Measurements from ENCODE around the gene FRMD4A.

Gene FRMD4A

GRCh38 chr10:13637303-13637856, 693.3 kb downstream of the FRMD4A start:
- Histone ChIP-seq H3K36me3 (ENCODE audit: control insufficient read depth, insufficient read depth, low read length) (peaks cover 26% of the 10 kb centered on the region), H3K4me1 (ENCODE audit: control insufficient read depth, insufficient read depth, low read length, poor library complexity, severe bottlenecking) (no peaks in the 10 kb centered on the region), H3K27ac (ENCODE audit: insufficient read depth, low read length, poor library complexity, severe bottlenecking) (no peak overlapping the region), H3K4me3 (ENCODE audit: insufficient read depth, low read depth, low read length, poor library complexity, severe bottlenecking) (no peak overlapping the region), H3K9me3 (ENCODE audit: control insufficient read depth, low read length) (peaks cover 5% of the 10 kb centered on the region), H3K27me3 (replicated peaks; ENCODE audit: control insufficient read depth, insufficient read depth, low read length, poor library complexity, severe bottlenecking) (no peaks in the 10 kb centered on the region)
- DNase-seq = no peak

GRCh38 chr10:13636776-13637175, 693.9 kb downstream of the FRMD4A start:
- H3K4me1 ChIP-seq (ENCODE audit: control insufficient read depth, insufficient read depth, low read length, poor library complexity, severe bottlenecking) = no peaks in the 10 kb centered on the region
- H3K27me3 ChIP-seq (replicated peaks; ENCODE audit: control insufficient read depth, insufficient read depth, low read length, poor library complexity, severe bottlenecking) = no peaks in the 10 kb centered on the region
- H3K27ac ChIP-seq (ENCODE audit: insufficient read depth, low read length, poor library complexity, severe bottlenecking) = no peak overlapping the region
- H3K9me3 ChIP-seq (ENCODE audit: control insufficient read depth, low read length) = no peaks in the 10 kb centered on the region
- peaks cover 26% of the 10 kb centered on the region for H3K36me3 ChIP-seq (ENCODE audit: control insufficient read depth, insufficient read depth, low read length)
- no peak overlapping the region for H3K4me3 ChIP-seq (ENCODE audit: insufficient read depth, low read depth, low read length, poor library complexity, severe bottlenecking)
- DNase-seq = no peak

GRCh38 chr10:13634207-13634606, 696.5 kb downstream of the FRMD4A start:
- peaks cover 27% of the 10 kb centered on the region for H3K36me3 ChIP-seq (ENCODE audit: control insufficient read depth, insufficient read depth, low read length)
- H3K4me1 ChIP-seq (ENCODE audit: control insufficient read depth, insufficient read depth, low read length, poor library complexity, severe bottlenecking) = no peaks in the 10 kb centered on the region
- no peaks in the 10 kb centered on the region for H3K9me3 ChIP-seq (ENCODE audit: control insufficient read depth, low read length)
- no peak for DNase-seq
- H3K4me3 ChIP-seq (ENCODE audit: insufficient read depth, low read depth, low read length, poor library complexity, severe bottlenecking) = no peak overlapping the region
- no peaks in the 10 kb centered on the region for H3K27me3 ChIP-seq (replicated peaks; ENCODE audit: control insufficient read depth, insufficient read depth, low read length, poor library complexity, severe bottlenecking)
- no peak overlapping the region for H3K27ac ChIP-seq (ENCODE audit: insufficient read depth, low read length, poor library complexity, severe bottlenecking)

GRCh38 chr10:13633689-13634088, 697.0 kb downstream of the FRMD4A start:
- Histone ChIP-seq H3K27ac (ENCODE audit: insufficient read depth, low read length, poor library complexity, severe bottlenecking) (no peak overlapping the region), H3K36me3 (ENCODE audit: control insufficient read depth, insufficient read depth, low read length) (peaks cover 22% of the 10 kb centered on the region), H3K4me1 (ENCODE audit: control insufficient read depth, insufficient read depth, low read length, poor library complexity, severe bottlenecking) (no peaks in the 10 kb centered on the region), H3K4me3 (ENCODE audit: insufficient read depth, low read depth, low read length, poor library complexity, severe bottlenecking) (no peak overlapping the region), H3K9me3 (ENCODE audit: control insufficient read depth, low read length) (no peaks in the 10 kb centered on the region), H3K27me3 (replicated peaks; ENCODE audit: control insufficient read depth, insufficient read depth, low read length, poor library complexity, severe bottlenecking) (no peaks in the 10 kb centered on the region)
- DNase-seq = no peak

- Histone ChIP-seq H3K27me3 (replicated peaks; ENCODE audit: control insufficient read depth, insufficient read depth, low read length, poor library complexity, severe bottlenecking) (no peaks in the 10 kb centered on the region), H3K9me3 (ENCODE audit: control insufficient read depth, low read length) (no peaks in the 10 kb centered on the region), H3K27ac (ENCODE audit: insufficient read depth, low read length, poor library complexity, severe bottlenecking) (no peak overlapping the region), H3K4me3 (ENCODE audit: insufficient read depth, low read depth, low read length, poor library complexity, severe bottlenecking) (no peak overlapping the region), H3K4me1 (ENCODE audit: control insufficient read depth, insufficient read depth, low read length, poor library complexity, severe bottlenecking) (no peaks in the 10 kb centered on the region), H3K36me3 (ENCODE audit: control insufficient read depth, insufficient read depth, low read length) (peaks cover 14% of the 10 kb centered on the region)
- no peak for DNase-seq
These were observed 697.8 kb downstream of the FRMD4A start for GRCh38 chr10:13632884-13633440.

GRCh38 chr10:13632440-13632839, 698.3 kb downstream of the FRMD4A start:
- H3K27me3 ChIP-seq (replicated peaks; ENCODE audit: control insufficient read depth, insufficient read depth, low read length, poor library complexity, severe bottlenecking) = no peaks in the 10 kb centered on the region
- no peak overlapping the region for H3K27ac ChIP-seq (ENCODE audit: insufficient read depth, low read length, poor library complexity, severe bottlenecking)
- no peak overlapping the region for H3K4me3 ChIP-seq (ENCODE audit: insufficient read depth, low read depth, low read length, poor library complexity, severe bottlenecking)
- DNase-seq = no peak
- H3K4me1 ChIP-seq (ENCODE audit: control insufficient read depth, insufficient read depth, low read length, poor library complexity, severe bottlenecking) = no peaks in the 10 kb centered on the region
- H3K9me3 ChIP-seq (ENCODE audit: control insufficient read depth, low read length) = no peaks in the 10 kb centered on the region
- H3K36me3 ChIP-seq (ENCODE audit: control insufficient read depth, insufficient read depth, low read length) = peaks cover 11% of the 10 kb centered on the region

- peaks cover 11% of the 10 kb centered on the region for H3K36me3 ChIP-seq (ENCODE audit: control insufficient read depth, insufficient read depth, low read length)
These were observed 699.1 kb downstream of the FRMD4A start for GRCh38 chr10:13631594-13631993.

GRCh38 chr10:13630231-13630630, 700.5 kb downstream of the FRMD4A start:
- Histone ChIP-seq H3K27me3 (replicated peaks; ENCODE audit: control insufficient read depth, insufficient read depth, low read length, poor library complexity, severe bottlenecking) (no peaks in the 10 kb centered on the region), H3K4me1 (ENCODE audit: control insufficient read depth, insufficient read depth, low read length, poor library complexity, severe bottlenecking) (no peaks in the 10 kb centered on the region), H3K9me3 (ENCODE audit: control insufficient read depth, low read length) (no peaks in the 10 kb centered on the region), H3K4me3 (ENCODE audit: insufficient read depth, low read depth, low read length, poor library complexity, severe bottlenecking) (no peak overlapping the region), H3K36me3 (ENCODE audit: control insufficient read depth, insufficient read depth, low read length) (peaks cover 11% of the 10 kb centered on the region), H3K27ac (ENCODE audit: insufficient read depth, low read length, poor library complexity, severe bottlenecking) (no peak overlapping the region)
- DNase-seq = no peak

More at GRCh38 chr10:13631594-13631993, 699.1 kb downstream of the FRMD4A start:
- Histone ChIP-seq H3K4me3 (ENCODE audit: insufficient read depth, low read depth, low read length, poor library complexity, severe bottlenecking) (no peak overlapping the region), H3K27me3 (replicated peaks; ENCODE audit: control insufficient read depth, insufficient read depth, low read length, poor library complexity, severe bottlenecking) (no peaks in the 10 kb centered on the region), H3K9me3 (ENCODE audit: control insufficient read depth, low read length) (no peaks in the 10 kb centered on the region), H3K27ac (ENCODE audit: insufficient read depth, low read length, poor library complexity, severe bottlenecking) (no peak overlapping the region), H3K4me1 (ENCODE audit: control insufficient read depth, insufficient read depth, low read length, poor library complexity, severe bottlenecking) (no peaks in the 10 kb centered on the region)
- DNase-seq = no peak

- Histone ChIP-seq H3K36me3 (ENCODE audit: control insufficient read depth, insufficient read depth, low read length) (peaks cover 11% of the 10 kb centered on the region), H3K9me3 (ENCODE audit: control insufficient read depth, low read length) (no peaks in the 10 kb centered on the region), H3K27ac (ENCODE audit: insufficient read depth, low read length, poor library complexity, severe bottlenecking) (no peak overlapping the region), H3K4me1 (ENCODE audit: control insufficient read depth, insufficient read depth, low read length, poor library complexity, severe bottlenecking) (no peaks in the 10 kb centered on the region), H3K4me3 (ENCODE audit: insufficient read depth, low read depth, low read length, poor library complexity, severe bottlenecking) (no peak overlapping the region), H3K27me3 (replicated peaks; ENCODE audit: control insufficient read depth, insufficient read depth, low read length, poor library complexity, severe bottlenecking) (no peaks in the 10 kb centered on the region)
- DNase-seq = no peak
These were observed 701.6 kb downstream of the FRMD4A start for GRCh38 chr10:13629116-13629515.

- Histone ChIP-seq H3K4me3 (ENCODE audit: insufficient read depth, low read depth, low read length, poor library complexity, severe bottlenecking) (no peak overlapping the region), H3K36me3 (ENCODE audit: control insufficient read depth, insufficient read depth, low read length) (peaks cover 11% of the 10 kb centered on the region)
These were observed 702.1 kb downstream of the FRMD4A start for GRCh38 chr10:13628661-13629060.

More at GRCh38 chr10:13628661-13629060, 702.1 kb downstream of the FRMD4A start:
- H3K9me3 ChIP-seq (ENCODE audit: control insufficient read depth, low read length) = no peaks in the 10 kb centered on the region
- H3K4me1 ChIP-seq (ENCODE audit: control insufficient read depth, insufficient read depth, low read length, poor library complexity, severe bottlenecking) = no peaks in the 10 kb centered on the region
- H3K27ac ChIP-seq (ENCODE audit: insufficient read depth, low read length, poor library complexity, severe bottlenecking) = no peak overlapping the region
- DNase-seq = no peak
- no peaks in the 10 kb centered on the region for H3K27me3 ChIP-seq (replicated peaks; ENCODE audit: control insufficient read depth, insufficient read depth, low read length, poor library complexity, severe bottlenecking)

All from effector memory CD4-positive, alpha-beta T cell (primary cell).